Activated CD8-positive, alpha-beta memory T cell treated with anti-CD3 and anti-CD28 coated beads, Interleukin-2, amount 50 U/mL, for 1 hour (primary cell): Measurements from ENCODE around the gene NAALADL2.
"Not testable (repeated sequence)": the region's sequence is repeated elsewhere in the genome, so short reads cannot be mapped to it uniquely, and the experiment has no call there.

Source experiments
- DNase-seq: peaks from one replicate; pipeline ENCODE4 v3.0.0-alpha.2; 2020; ENCODE audit errors: extremely low read depth

The NAALADL2 gene

DNA sequence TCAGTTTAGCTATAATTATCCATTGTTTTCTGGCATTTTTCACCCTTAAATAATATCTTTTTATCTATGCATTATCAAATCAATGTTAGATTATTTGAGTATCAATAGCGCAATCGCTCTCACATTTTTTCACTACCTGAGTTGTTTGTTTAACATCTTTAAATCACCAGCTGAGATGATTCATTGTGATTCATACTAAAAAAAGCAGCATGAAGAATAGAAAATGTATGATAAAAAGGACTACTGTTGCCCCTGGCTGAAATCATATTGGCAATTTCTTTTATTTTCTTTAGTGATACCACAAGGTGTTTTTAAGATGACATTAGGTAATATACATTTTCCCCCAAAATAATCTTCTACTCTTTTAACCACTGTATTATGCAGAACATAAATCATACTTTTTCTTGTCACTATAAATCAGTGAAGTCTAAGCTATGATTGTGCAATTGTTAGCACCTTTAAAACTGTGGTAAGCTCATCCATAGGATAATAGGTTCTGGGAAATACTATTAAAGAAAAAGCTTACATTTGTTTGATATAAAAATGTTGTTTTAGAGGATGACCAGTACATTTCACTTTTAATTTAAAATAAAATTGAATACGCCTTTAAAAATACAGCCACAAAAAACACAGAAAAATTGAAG is 889.1 kb downstream of the NAALADL2 start:
- DNase-seq, result no peak

DNA sequence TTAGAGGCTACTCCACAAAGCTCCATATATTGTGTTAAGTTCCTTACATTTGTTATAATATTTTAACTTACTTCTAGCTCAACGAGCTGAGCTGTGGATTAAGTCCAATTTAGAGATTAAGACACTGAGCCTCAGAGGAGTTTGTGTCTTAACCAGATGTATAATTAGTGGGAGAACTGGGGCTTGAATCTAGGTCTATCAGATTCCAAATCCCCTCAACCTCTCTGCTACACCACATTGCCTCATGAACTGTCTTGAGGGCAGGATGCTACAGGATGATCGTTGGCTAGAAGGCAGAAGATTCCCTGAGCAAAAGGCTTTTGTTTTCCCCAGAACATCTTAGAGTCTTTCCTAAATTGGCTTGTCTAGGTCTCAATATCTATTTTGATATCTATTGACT is 890.8 kb downstream of the NAALADL2 start:
- DNase-seq, result no peak

DNA sequence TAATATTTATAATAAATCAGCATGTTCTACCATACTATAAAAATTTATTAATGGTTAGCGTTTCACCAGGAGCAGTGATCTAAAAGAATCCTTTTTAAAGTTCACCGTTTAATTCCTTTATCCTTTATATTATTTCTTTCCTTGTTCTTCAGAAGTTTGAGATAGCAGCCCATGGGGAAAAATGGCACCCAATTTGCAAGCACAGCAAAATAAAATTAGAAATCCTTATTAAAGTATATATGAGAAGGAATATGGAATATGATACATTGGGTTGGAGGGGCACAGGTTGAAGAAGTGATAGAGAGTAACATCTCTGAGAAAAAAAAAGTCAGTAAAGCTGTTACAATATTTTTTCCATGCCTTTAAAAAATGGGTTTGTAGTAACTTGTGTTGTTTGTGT is 892.0 kb downstream of the NAALADL2 start:
- no peak for DNase-seq

DNA sequence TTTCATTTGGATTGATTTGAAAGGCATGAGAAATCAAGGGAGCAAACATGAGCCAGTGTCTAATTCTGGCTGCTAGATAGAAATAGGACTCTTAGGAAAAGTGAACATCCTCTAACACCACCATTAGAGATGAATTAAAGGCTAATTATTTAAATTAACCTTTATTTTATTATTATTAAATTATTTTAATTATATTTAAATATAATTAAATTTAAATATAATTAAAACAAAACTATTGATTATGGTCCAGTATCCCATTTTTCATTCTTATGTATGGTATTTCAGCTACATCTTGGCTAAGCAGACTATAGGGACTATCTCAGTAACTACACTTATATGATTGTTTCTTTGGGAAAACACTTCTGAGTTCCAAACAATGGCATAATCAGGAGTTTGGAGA is 904.8 kb downstream of the NAALADL2 start:
- no peak for DNase-seq

DNA sequence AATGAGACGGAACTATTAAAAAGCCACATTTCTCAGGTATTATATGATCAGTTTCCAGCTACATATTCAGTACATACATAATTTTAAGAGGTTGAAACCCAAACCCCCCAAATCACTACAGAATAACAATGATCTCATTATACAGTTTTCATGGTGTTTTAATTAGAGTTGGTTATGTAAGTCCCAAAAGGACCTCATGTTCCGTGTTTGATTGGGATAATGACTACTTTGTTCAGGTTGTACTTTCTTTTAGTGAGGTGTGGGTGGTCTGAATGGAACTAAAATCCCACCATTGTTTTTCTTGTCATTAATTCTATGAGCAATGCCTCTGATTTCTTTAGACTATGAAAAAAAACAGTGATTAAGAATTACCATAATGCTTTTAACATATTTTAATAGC is 905.6 kb downstream of the NAALADL2 start:
- no peak for DNase-seq

DNA sequence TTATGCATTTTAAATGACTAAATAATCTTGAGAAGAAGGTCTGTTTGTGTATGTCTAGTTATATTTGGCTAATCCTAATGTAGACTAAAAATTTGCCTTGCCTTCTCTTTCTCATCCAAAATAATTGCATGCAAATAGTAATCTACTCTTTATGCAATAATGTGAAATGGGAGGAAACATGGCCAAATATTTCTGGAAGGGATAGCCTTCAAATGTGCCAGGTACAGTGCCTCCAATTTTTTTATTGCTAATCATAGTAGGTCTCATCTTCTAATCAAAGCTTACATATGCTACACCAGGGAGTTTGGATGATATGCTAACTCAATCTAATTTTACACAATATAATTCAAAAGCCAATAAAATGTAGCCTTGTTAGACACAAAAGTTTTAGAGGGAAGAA is 911.3 kb downstream of the NAALADL2 start:
- DNase-seq, result no peak

DNA sequence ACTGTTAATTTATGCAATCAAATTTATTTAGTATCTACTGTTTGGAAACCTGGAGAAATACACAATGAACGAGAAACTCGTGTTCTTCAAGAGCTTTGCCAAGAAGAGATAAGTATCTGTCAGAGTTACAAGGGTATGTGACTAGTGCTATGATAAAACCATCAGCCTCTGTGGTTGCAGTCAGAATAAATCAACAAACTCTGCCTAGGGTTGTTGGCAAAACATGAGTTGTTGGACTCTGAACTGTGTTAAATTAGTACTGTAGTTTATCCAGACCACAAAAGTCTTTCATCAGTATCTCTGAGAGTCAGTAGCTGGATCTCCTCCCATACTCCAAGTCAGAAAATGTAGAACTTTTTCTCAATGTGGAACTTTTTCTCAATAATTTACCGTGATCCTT is 918.4 kb downstream of the NAALADL2 start:
- no peak for DNase-seq

DNA sequence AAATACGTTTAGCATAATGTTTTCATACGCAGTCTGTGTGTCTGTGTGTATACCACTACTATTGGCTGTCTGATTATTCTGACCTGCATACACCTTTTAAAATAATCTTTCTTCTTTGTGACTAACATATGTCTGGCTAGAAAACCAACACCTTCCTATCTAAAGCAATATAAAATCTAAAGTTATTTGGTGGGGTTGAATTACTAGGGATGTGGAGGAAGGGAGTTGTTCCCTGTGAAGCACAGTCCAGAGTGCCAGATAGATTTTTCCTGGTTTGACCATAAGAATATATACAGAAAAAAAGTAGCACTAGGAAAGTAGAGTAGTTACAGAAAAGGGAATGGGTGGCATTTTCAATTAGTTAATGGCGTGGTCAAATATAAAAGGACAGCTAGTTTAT is 918.8 kb downstream of the NAALADL2 start:
- no peak for DNase-seq

DNA sequence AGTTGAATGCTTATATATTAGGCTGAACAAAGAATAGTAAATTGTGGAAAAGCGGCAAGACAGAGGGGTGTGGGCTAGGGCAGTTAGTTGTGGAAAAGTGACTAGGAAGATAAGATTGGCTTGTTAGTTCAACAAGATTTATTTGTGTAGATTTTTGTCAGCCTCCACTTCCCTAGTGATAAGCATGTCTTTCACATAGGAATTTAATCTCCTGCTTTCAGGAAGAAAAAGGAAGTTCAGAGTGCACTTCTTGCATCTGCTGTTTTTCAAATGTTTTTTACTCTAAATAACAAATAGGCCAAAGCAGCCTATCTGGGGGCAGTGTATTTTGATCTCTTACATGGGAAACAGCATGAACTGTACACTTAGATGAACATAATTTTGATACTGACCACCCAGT is 919.9 kb downstream of the NAALADL2 start:
- no peak for DNase-seq

DNA sequence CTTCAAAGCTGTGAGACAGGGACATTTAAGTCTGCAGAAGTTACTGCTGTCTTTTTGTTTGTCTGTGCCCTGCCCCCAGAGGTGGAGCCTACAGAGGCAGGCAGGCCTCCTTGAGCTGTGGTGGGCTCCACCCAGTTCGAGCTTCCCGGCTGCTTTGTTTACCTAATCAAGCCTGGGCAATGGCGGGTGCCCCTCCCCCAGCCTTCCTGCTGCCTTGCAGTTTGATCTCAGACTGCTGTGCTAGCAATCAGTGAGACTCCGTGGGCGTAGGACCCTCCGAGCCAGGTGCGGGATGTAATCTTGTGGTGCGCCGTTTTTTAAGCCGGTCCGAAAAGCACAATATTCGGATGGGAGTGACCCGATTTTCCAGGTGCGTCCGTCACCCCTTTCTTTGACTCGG is 928.0 kb downstream of the NAALADL2 start:
- not testable (repeated sequence) for DNase-seq

DNA sequence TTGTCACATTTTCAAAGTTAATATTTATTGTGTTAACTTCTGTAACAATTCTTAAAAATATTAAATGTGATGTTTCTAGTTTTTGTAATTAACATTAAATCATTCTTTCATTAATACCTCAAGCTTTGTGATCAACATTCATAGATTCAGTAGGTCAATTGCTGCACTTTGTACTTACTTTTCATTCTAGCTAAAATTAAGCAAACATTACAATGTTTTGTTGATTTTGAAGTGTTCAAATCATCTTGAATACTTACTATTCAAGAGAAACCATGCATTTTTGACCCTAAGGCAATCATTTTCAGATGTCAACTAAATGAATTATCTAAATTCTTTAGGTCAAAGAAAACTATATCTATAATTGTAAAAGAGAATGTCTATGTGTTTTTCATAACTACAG is 933.1 kb downstream of the NAALADL2 start:
- DNase-seq, result no peak

DNA sequence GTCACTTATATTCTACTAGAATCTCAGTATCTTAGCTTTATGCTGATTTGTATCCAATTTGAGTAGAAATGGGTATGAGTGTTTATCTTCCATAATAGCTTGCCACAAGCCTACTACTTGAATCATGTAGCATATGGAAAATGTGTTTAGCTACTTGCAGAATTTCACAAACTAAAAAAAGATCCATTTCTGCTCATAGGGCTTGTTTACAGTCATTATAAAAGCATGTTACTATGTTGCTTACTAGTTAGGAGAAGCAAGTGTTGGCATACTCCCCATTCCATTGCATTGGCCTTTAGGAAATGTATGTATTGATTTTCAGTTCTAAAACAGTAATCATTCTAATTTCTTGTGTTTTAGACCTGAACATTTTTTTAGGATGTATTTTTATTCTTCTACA is 939.2 kb downstream of the NAALADL2 start:
- no peak for DNase-seq

DNA sequence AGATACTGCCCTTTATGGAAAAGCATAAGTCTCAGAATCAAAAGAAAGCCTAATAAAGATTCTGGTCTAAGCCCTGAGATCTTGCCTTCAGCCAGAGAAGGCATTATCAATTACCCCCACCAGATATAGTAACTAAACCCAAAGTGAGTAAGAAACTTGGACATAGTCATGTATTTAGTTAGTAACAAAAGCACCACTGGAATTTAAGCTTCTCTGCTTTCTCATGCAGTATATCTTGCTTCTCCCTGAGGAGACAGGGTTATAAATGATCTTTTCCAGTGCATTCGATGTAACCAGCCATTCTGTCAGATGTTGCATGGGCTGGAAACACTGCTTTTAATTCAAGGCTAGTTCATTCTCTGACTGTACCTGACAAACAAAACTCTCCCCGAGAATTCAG is 946.7 kb downstream of the NAALADL2 start:
- DNase-seq, result no peak

DNA sequence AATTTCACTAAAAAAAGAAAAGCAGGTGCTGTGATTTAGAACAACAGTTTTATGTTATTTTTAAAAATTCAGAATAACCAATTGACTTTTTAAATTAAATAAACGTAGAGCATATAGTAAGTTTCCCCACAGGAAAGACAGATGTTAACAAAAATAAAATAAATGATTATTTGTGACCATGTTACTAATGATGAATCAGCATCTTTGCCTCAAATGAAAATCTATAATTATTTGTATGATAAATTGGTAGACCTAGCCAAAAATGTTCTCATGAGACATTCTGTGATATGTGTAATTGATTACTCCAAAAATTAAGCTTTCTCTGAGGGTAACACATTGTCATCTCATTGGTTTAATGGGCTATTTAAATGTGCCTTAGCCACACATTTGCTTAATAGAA is 948.0 kb downstream of the NAALADL2 start:
- DNase-seq, result no peak

DNA sequence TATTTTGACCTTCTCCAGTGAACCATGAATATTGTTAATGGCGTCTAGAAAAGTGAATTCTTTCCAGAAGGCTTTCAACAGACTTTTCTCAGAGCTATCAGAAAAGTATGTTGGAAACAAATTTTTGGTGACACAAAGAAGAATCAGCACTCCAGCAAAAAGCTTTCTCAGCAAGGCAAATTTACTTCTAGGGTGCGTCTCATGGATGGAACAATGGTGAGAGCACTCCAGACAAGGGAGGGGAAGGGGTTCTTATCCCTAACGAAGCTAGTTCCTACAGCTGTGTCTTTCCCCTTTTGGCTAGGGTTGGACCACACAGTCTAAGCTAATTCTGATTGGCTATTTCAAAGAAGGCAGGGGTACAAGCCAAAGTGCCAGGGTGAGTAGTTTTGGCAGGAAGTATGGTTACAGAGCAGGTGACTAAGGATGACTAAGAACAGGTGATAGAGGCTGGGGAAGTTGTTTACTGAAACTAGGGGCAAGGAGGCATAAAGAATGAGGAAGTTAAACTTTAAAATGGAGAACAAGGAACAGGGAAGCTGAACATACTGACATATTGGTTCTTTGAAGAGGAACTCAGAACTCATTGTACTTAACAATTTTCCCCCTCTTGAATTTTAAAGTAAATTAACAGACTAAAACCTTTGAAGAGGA is 959.8 kb downstream of the NAALADL2 start:
- no peak for DNase-seq

DNA sequence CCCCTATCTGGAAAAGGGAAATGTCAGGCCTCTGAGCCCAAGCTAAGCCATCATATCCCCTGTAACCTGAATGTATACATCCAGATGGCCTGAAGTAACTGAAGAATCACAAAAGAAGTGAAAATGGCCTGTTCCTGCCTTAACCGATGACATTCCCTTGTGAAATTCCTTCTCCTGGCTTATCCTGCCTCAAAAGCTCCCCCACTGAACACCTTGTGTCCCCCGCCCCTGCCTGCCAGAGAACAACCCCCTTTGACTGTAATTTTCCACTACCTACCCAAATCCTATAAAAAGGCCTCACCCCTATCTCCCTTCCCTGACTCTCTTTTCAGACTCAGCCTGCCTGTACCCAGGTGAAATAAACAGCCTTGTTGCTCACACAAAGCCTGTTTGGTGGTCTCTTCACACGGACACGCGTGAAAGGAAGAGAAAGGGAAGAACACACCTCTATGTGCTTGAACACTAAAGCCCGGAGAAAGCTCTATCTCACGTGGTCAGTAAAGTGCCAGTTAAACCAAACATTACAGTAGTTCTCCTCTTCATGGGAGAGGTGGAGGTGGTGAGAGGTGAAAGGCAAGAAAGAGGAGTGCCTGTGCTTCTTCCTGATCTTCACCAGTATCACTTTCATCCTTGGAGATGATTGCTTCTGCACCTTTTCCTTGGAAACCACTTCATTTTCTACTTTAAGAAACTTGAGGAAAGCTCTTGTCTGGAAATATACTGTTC is 963.8 kb downstream of the NAALADL2 start:
- DNase-seq, result not testable (repeated sequence)

DNA sequence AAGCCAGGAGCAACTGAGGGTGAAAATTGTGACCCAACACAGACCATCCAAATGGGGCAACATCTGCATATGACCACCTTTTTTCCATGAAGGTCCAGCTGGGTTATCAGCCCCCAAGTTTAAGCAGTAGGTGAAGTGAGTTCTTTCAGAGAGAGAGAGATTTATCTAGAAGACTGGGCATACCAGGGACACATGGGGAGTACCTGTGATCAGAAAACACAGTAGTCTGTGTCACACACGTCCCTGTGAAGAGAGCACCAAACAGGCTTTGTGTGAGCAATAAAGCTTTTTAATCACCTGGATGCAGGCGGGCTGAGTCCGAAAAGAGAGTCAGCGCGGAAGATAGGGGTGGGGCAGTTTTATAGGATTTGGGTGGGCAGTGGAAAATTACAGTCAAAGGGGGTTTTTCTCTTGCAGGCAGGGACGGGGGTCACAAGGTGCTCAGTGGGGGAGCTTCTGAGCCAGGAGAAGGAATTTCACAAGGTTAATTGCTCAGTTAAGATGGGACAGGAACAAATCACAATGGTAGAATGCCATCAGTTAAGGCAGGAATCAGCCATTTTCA is 966.0 kb downstream of the NAALADL2 start:
- DNase-seq, result not testable (repeated sequence)

DNA sequence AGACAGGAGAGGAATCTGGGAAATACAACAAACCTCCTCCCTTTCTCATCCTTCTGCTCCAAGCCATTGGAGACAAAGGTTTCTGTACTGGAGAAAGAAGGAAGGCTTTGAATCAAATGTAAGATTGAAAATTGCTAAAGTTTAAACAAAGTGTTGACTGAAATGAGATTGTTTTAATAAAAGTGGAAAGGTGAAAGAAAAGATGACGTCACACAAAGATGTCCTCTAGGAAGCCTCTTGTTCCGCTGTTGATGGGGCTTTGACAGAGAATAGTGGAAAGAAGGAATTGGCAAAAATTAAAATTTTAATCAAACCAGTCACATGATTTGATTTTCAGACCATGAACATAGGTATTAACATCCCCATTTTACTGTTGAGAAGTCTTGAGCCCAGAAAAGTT is 967.6 kb downstream of the NAALADL2 start:
- no peak for DNase-seq

DNA sequence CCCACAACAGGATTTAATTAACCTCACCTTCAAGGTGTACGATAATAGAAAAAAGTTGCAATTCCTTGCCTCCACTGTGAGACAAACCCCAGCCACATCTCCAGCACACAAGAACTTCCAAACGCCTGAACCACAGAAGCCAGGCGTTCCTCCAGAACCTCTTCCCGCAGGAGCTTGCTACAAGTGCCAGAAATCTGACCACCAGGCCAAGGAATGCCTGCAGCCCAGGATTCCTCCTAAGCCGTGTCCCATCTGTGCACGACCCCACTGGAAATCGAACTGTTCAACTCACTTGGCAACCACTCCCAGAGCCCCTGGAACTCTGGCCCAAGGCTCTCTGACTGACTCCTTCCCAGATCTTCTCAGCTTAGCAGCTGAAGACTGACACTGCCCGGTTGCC is 970.7 kb downstream of the NAALADL2 start:
- not testable (repeated sequence) for DNase-seq

DNA sequence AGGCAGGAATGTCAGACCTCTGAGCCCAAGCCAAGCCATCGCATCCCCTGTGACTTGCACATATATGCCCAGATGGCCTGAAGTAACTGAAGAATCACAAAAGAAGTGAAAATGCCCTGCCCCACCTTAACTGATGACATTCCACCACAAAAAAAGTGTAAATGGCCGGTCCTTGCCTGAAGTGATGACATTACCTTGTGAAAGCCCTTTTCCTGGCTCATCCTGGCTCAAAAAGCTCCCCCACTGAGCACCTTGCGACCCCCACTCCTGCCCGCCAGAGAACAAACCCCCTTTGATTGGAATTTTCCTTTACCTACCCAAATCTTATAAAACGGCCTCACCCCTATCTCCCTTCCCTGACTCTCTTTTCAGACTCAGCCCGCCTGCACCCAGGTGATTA is 976.6 kb downstream of the NAALADL2 start:
- not testable (repeated sequence) for DNase-seq

DNA sequence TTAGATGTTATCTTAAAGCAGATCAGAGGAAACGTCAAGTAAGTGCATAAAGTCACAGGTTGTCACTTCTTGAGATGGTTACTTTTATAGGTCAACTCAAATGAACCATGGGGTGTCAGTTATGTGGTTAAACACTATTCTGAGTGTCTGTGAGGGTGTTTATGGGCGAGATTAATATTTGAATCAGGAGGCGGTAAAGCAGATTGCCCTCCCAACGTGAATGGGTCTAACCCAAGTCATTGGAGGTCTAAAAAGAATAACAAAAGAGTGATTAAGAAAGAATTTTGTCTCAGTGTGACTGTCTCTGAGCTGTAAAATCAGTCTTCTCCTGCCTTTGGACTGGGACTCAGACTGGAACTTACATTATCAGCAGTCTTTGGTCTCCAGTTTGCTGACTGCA is 977.5 kb downstream of the NAALADL2 start:
- DNase-seq, result no peak

DNA sequence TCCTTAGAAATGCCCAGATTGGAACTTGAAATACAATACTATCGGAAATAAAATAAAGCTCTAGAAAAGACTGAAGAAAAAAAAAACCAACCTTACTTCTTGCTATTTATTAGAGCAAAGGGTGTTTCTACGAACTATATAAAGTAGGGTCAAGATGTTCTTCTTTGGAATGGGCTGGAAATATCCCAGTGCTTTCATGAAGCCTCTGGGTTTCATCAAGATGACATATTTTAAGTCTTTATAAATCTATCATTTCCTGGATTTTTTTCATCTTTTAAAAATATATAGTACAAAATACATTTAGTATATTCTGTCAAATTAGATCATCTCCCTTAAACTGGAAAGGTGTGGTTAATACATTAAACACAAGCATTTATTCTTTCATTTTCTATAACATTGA is 978.8 kb downstream of the NAALADL2 start:
- no peak for DNase-seq
